ENCODE results near the gene GPRIN3.

Gene GPRIN3

GRCh38 chr4:89251396-89251795 lies 56.2 kb downstream of the GPRIN3 start:
- no peak for TF ChIP-seq CTCF (IDR thresholded peaks at IDR 0.05; ENCODE audit: low read depth, low read length)
- no peak for DNase-seq (ENCODE audit: extremely low read depth, low read depth)

GRCh38 chr4:89249716-89250361 lies 57.8 kb downstream of the GPRIN3 start:
- no peak for TF ChIP-seq CTCF (IDR thresholded peaks at IDR 0.05; ENCODE audit: low read depth, low read length)
- no peak for DNase-seq (ENCODE audit: extremely low read depth, low read depth)

- no peak for TF ChIP-seq CTCF (IDR thresholded peaks at IDR 0.05; ENCODE audit: low read depth, low read length)
- DNase-seq (ENCODE audit: extremely low read depth, low read depth), result no peak
These were observed 58.3 kb downstream of the GPRIN3 start for GRCh38 chr4:89249313-89249712.

GRCh38 chr4:89248879-89249281 lies 58.7 kb downstream of the GPRIN3 start:
- DNase-seq (ENCODE audit: extremely low read depth, low read depth), result no peak
- no peak for TF ChIP-seq CTCF (IDR thresholded peaks at IDR 0.05; ENCODE audit: low read depth, low read length)

- DNase-seq (ENCODE audit: extremely low read depth, low read depth), result no peak
- TF ChIP-seq CTCF (IDR thresholded peaks at IDR 0.05; ENCODE audit: low read depth, low read length), result no peak
These were observed 59.6 kb downstream of the GPRIN3 start for GRCh38 chr4:89247951-89248350.

- no peak for TF ChIP-seq CTCF (IDR thresholded peaks at IDR 0.05; ENCODE audit: low read depth, low read length)
- DNase-seq (ENCODE audit: extremely low read depth, low read depth), result no peak
These were observed 62.1 kb downstream of the GPRIN3 start for GRCh38 chr4:89245459-89245858.

GRCh38 chr4:89243733-89244252 lies 63.8 kb downstream of the GPRIN3 start:
- no peak for TF ChIP-seq CTCF (IDR thresholded peaks at IDR 0.05; ENCODE audit: low read depth, low read length)

More at GRCh38 chr4:89243733-89244252, 63.8 kb downstream of the GPRIN3 start:
- DNase-seq (ENCODE audit: extremely low read depth, low read depth), result no peak
